B cell (primary cell): ENCODE data around the gene CRTC2. TPM values are rescaled to one million over a fixed set of nuclear protein-coding genes. Genes with fewer than 3 reads are reported as not detected.
A peak's percentile ranks its signal among the peaks of the same experiment; 100 is the strongest.

Source experiments
- ATAC-seq: fragments of 200-7000 bp; cut with Tn5 transposase; one replicate; pipeline ENCODE4 v1.10.0; 2021; ENCODE audit warnings: low read depth, mild to moderate bottlenecking, moderate number of reproducible peaks, moderate library complexity
- CTCF ChIA-PET: fragments of 350-600 bp; sonication (Branson Sonifier 250); formaldehyde crosslinking; loops from one replicate; lab custom pipeline; 2021; ENCODE audit warnings: antibody characterized with exemption, inconsistent platforms; lab: Charles Lee
- POLR2A ChIA-PET: fragments of 350-600 bp; sonication (Branson Sonifier 250); formaldehyde crosslinking; loops from one replicate; lab custom pipeline; 2021; ENCODE audit warnings: antibody characterized with exemption; lab: Charles Lee
- DNase-seq: peaks from one replicate; pipeline ENCODE4 v3.0.0; 2013
- H2AFZ ChIP-seq: 2 replicates; pipeline ENCODE4 v1.6.1; 2012; ENCODE audit warnings: mild to moderate bottlenecking, low read depth, low read length; ENCODE audit not compliant: insufficient read depth, poor library complexity, severe bottlenecking
- H3K27ac ChIP-seq, 2 donors: 1 replicate in 1 of 2; 2 replicates in 1 of 2; pipeline ENCODE4 v1.5.1; 2012 to 2013; ENCODE audit warnings: low read length in 2 of 2, mild to moderate bottlenecking in 2 of 2, moderate library complexity in 1 of 2
- H3K27me3 ChIP-seq, 4 experiments: fragments of 200-600 bp in 1 of 4; sonication (generic) in 1 of 4; replicated peaks in 1 of 4; 1 replicate in 2 of 4; 2 replicates in 2 of 4; pipeline versions ENCODE4 v1.6.1 to v1.7.0; 2013 to 2016; ENCODE audit warnings: low read length in 3 of 4, mild to moderate bottlenecking in 2 of 4, mixed read lengths in 1 of 4, moderate library complexity in 1 of 4; ENCODE audit not compliant: insufficient read depth in 4 of 4, control insufficient read depth in 3 of 4; ENCODE audit errors: control extremely low read depth in 1 of 4
- H3K36me3 ChIP-seq, 2 experiments: replicated peaks in 1 of 2; 1 replicate in 1 of 2; 2 replicates in 1 of 2; pipeline versions ENCODE4 v1.6.1 to v1.7.1; 2013; ENCODE audit warnings: low read length in 1 of 2; ENCODE audit not compliant: insufficient read depth in 2 of 2, control insufficient read depth in 1 of 2; ENCODE audit errors: control extremely low read depth in 1 of 2, extremely low read depth in 1 of 2
- H3K4me1 ChIP-seq, 2 donors: fragments of 200-600 bp in 1 of 2; sonication (generic) in 1 of 2; 1 replicate in 1 of 2; 2 replicates in 1 of 2; pipeline versions ENCODE4 v1.5.1 to v1.6.1; 2013 to 2017; ENCODE audit warnings: low read length in 2 of 2; ENCODE audit not compliant: control insufficient read depth in 2 of 2, insufficient read depth in 2 of 2
- H3K4me2 ChIP-seq: replicated peaks from 2 replicates; pipeline ENCODE3; 2012; ENCODE audit warnings: mild to moderate bottlenecking, low read depth, low read length; ENCODE audit not compliant: poor library complexity, severe bottlenecking
- H3K4me3 ChIP-seq, 5 experiments: fragments of 200-600 bp in 1 of 5; sonication (generic) in 1 of 5; 1 replicate in 3 of 5; 2 replicates in 2 of 5; pipeline versions ENCODE4 v1.5.1 to v1.7.0; 2011 to 2016; ENCODE audit warnings: low read length in 4 of 5, mild to moderate bottlenecking in 4 of 5, low read depth in 2 of 5, control low read depth in 1 of 5, moderate library complexity in 1 of 5; ENCODE audit not compliant: insufficient read depth in 1 of 5; ENCODE audit errors: control extremely low read depth in 1 of 5, extremely low read depth in 1 of 5
- H3K79me2 ChIP-seq: fragments of 200-600 bp; sonication (generic); one replicate; pipeline ENCODE4 v1.6.0; 2016; ENCODE audit warnings: low read length; ENCODE audit not compliant: control insufficient read depth, insufficient read depth
- H3K9ac ChIP-seq: fragments of 200-600 bp; sonication (generic); 2 replicates; pipeline ENCODE4 v1.6.1; 2017; ENCODE audit warnings: mild to moderate bottlenecking, low read length, moderate library complexity
- H3K9me3 ChIP-seq, 3 donors: one replicate each; pipeline versions ENCODE4 v1.6.1 to v1.7.1; 2013; ENCODE audit warnings: low read length in 2 of 3; ENCODE audit not compliant: control insufficient read depth in 2 of 3, insufficient read depth in 1 of 3; ENCODE audit errors: control extremely low read depth in 1 of 3
- H4K20me1 ChIP-seq: 2 replicates; pipeline ENCODE4 v1.6.0; 2012; ENCODE audit warnings: mild to moderate bottlenecking, low read length; ENCODE audit not compliant: insufficient read depth, control insufficient read depth, poor library complexity, severe bottlenecking
- H3K27ac Mint-ChIP-seq: one replicate; pipeline ENCODE4 v1.8.0; 2021; ENCODE audit warnings: mixed read lengths
- H3K27me3 Mint-ChIP-seq: one replicate; pipeline ENCODE4 v1.8.0; 2021; ENCODE audit warnings: mixed read lengths
- H3K4me1 Mint-ChIP-seq: one replicate; pipeline ENCODE4 v1.8.0; 2021; ENCODE audit warnings: mixed read lengths
- H3K4me3 Mint-ChIP-seq: one replicate; pipeline ENCODE4 v1.8.0; 2021; ENCODE audit warnings: mixed read lengths
- H3K9me3 Mint-ChIP-seq: one replicate; pipeline ENCODE4 v1.8.0; 2022; ENCODE audit warnings: mixed read lengths; ENCODE audit not compliant: insufficient read depth
- EZH2 ChIP-seq: IDR thresholded peaks from 2 replicates; pipeline ENCODE4 v1.6.1; 2012; ENCODE audit warnings: borderline replicate concordance, low read depth, mild to moderate bottlenecking, moderate library complexity, low read length; ENCODE audit not compliant: insufficient read depth, poor library complexity, severe bottlenecking
- WGBS: methylation state at CpG from one replicate; pipeline ENCODE4 v1.1.5; 2013; ENCODE audit warnings: missing lambda C conversion rate; ENCODE audit not compliant: insufficient coverage; 5-methylcytosine and 5-hydroxymethylcytosine counted together
- intact Hi-C: fragments of 100-400 bp; cut with micrococcal nuclease; formaldehyde crosslinking; loops from one replicate; pipeline ENCODE4 v1.10.0; 2022
- polyA plus RNA-seq: library from polyadenylated mRNA; depleted of rRNA; stranded (reverse); fragments of >200 nt; gene quantifications from 2 replicates; pipeline ENCODE4 v1.2.3, GENCODE V29; 2012
- total RNA-seq, 2 donors: library from RNA; stranded (reverse); fragments of 120-200 nt in 1 of 2; gene quantifications; 1 replicate in 1 of 2; 2 replicates in 1 of 2; pipeline versions ENCODE4 v1.2.3 to v1.2.4, GENCODE V29; 2013 to 2022
- TF ChIP-seq, protein P1 (sequence below): fragments of 200-600 bp; IDR thresholded peaks from one replicate; pipeline ENCODE4 v1.8.0; 2022; ENCODE audit warnings: antibody characterized with exemption, mild to moderate bottlenecking

The CRTC2 gene
- total and polyA plus RNA-seq, 2 donors (not counting 1 experiment from before 2014, with no cell fraction given) = 94.6 to 157 TPM

DNA sequence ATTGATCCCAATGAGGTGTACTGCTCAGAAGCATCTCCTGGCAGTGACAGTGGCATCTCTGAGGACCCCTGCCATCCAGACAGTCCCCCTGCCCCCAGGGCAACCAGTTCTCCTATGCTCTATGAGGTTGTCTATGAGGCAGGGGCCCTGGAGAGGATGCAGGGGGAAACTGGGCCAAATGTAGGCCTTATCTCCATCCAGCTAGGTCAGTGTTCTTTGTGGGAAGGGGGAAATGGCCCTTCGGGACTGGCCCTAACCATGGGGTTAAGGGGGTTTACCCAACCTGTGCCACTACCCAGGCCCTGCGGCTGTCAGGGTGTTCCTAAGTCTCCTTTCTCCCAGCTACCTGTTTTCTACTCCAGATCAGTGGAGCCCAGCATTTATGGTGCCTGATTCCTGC lies 10.6 kb upstream of the CRTC2 start:
- Mint-ChIP-seq H3K4me3 (peak overlapping the region; percentile 98), H3K27ac (peak overlapping the region; percentile 82), H3K27me3 (no peaks in the 10 kb centered on the region), H3K4me1 (peaks cover 36% of the 10 kb centered on the region), H3K9me3 (no peaks in the 10 kb centered on the region)
- H2AFZ ChIP-seq = peak overlapping the region; percentile 93
- H3K27me3 ChIP-seq = no peaks in the 10 kb centered on the region
- peaks cover 0 to 11% of the 10 kb centered on the region in 2 experiments for H3K36me3 ChIP-seq
- no peaks in the 10 kb centered on the region for H3K9me3 ChIP-seq
- peak overlapping the region; percentile 95 for H3K4me2 ChIP-seq
- WGBS = 23% methylated on average over 2 of the region's 2 CpGs
- TF ChIP-seq, protein P1, sequence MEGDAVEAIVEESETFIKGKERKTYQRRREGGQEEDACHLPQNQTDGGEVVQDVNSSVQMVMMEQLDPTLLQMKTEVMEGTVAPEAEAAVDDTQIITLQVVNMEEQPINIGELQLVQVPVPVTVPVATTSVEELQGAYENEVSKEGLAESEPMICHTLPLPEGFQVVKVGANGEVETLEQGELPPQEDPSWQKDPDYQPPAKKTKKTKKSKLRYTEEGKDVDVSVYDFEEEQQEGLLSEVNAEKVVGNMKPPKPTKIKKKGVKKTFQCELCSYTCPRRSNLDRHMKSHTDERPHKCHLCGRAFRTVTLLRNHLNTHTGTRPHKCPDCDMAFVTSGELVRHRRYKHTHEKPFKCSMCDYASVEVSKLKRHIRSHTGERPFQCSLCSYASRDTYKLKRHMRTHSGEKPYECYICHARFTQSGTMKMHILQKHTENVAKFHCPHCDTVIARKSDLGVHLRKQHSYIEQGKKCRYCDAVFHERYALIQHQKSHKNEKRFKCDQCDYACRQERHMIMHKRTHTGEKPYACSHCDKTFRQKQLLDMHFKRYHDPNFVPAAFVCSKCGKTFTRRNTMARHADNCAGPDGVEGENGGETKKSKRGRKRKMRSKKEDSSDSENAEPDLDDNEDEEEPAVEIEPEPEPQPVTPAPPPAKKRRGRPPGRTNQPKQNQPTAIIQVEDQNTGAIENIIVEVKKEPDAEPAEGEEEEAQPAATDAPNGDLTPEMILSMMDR = no peak
- TF ChIP-seq EZH2 = no peak
- H3K9ac ChIP-seq = no peak overlapping the region
- peaks cover 32% of the 10 kb centered on the region for H3K79me2 ChIP-seq
- DNase-seq = no peak
- H3K4me1 ChIP-seq = peaks cover 35 to 41% of the 10 kb centered on the region in 2 donors
- intact Hi-C loops = no loop called here
- no peaks in the 10 kb centered on the region for H4K20me1 ChIP-seq
- ATAC-seq = no peak
- CTCF ChIA-PET = interaction anchor here (0.8 to 3.6 kb wide), 4 partner anchors 17 to 177 kb away, joined by 3 to 26 read pairs (median 6); partner anchors contain the start of gene RAB13
- no peak overlapping the region for H3K27ac ChIP-seq
- no peak overlapping the region for H3K4me3 ChIP-seq
- POLR2A ChIA-PET = interaction anchor here (0.6 to 5.3 kb wide), 4 partner anchors 11 to 215 kb away, joined by 11 to 64 read pairs (median 30); partner anchors contain the start of genes CRTC2, DENND4B and RPS27

DNA sequence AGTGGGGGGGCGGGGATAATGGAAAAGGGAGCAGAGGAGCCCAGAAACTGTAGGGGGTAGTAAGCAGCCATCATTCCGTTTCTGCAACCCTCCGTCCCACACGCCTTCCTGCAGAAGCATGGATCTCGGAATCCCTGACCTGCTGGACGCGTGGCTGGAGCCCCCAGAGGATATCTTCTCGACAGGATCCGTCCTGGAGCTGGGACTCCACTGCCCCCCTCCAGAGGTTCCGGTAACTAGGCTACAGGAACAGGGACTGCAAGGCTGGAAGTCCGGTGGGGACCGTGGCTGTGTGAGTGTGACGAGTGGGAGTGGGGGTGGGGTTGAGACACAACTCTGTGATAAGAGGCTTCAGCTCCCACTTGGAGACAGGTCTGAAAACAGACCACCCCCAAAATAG lies 10.0 kb upstream of the CRTC2 start:
- peaks cover 37 to 44% of the 10 kb centered on the region in 2 donors for H3K4me1 ChIP-seq
- H3K27me3 ChIP-seq = no peaks in the 10 kb centered on the region
- H3K27ac Mint-ChIP-seq = peak overlapping the region; percentile 82
- intact Hi-C loops = no loop called here
- H3K9ac ChIP-seq = peak overlapping the region; percentile 90
- H3K4me1 Mint-ChIP-seq = peaks cover 41% of the 10 kb centered on the region
- H3K9me3 ChIP-seq = no peaks in the 10 kb centered on the region
- 26% methylated on average over 9 of the region's 13 CpGs for WGBS
- DNase-seq = no peak
- H4K20me1 ChIP-seq = no peaks in the 10 kb centered on the region
- peak overlapping the region; percentile 95 for H3K4me2 ChIP-seq
- H3K4me3 ChIP-seq = peak overlapping the region in 4 of 5 experiments; percentile 73 to 95 (median 84)
- H3K9me3 Mint-ChIP-seq = no peaks in the 10 kb centered on the region
- peak overlapping the region; percentile 93 for H2AFZ ChIP-seq
- peaks cover 38% of the 10 kb centered on the region for H3K79me2 ChIP-seq
- no peak for ATAC-seq
- no peaks in the 10 kb centered on the region for H3K27me3 Mint-ChIP-seq
- CTCF ChIA-PET = interaction anchor here (0.8 to 7.5 kb wide), 10 partner anchors 8 to 334 kb away, joined by 3 to 65 read pairs (median 8); partner anchors contain the start of genes CRTC2, DENND4B, GATAD2B and JTB
- peaks cover 0 to 5% of the 10 kb centered on the region in 2 experiments for H3K36me3 ChIP-seq
- TF ChIP-seq, protein P1 = no peak
- no peak for TF ChIP-seq EZH2
- POLR2A ChIA-PET = interaction anchor here (0.6 to 5.3 kb wide), 5 partner anchors 11 to 215 kb away, joined by 4 to 64 read pairs (median 25); partner anchors contain the start of genes CRTC2, DENND4B and RPS27
- H3K4me3 Mint-ChIP-seq = peak overlapping the region; percentile 98
- peak overlapping the region in 1 of 2 donors; percentile 94 for H3K27ac ChIP-seq
